ENCODE results near the gene CLEC3B.

- TF ChIP-seq POLR2AphosphoS2 (conservative IDR thresholded peaks at IDR 0.05; ENCODE audit: low read length) (no peak), RCOR1 (IDR thresholded peaks at IDR 0.05; ENCODE audit: low read depth, low read length) (no peak), MAFK (IDR thresholded peaks at IDR 0.05; ENCODE audit: partially characterized antibody) (no peak), CBX8 (IDR thresholded peaks at IDR 0.05) (no peak), POLR2A (IDR thresholded peaks at IDR 0.05; ENCODE audit: low read length) (no peak), CEBPB (IDR thresholded peaks at IDR 0.05) (no peak)
- TF ChIP-seq, protein P1, sequence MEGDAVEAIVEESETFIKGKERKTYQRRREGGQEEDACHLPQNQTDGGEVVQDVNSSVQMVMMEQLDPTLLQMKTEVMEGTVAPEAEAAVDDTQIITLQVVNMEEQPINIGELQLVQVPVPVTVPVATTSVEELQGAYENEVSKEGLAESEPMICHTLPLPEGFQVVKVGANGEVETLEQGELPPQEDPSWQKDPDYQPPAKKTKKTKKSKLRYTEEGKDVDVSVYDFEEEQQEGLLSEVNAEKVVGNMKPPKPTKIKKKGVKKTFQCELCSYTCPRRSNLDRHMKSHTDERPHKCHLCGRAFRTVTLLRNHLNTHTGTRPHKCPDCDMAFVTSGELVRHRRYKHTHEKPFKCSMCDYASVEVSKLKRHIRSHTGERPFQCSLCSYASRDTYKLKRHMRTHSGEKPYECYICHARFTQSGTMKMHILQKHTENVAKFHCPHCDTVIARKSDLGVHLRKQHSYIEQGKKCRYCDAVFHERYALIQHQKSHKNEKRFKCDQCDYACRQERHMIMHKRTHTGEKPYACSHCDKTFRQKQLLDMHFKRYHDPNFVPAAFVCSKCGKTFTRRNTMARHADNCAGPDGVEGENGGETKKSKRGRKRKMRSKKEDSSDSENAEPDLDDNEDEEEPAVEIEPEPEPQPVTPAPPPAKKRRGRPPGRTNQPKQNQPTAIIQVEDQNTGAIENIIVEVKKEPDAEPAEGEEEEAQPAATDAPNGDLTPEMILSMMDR (IDR thresholded peaks at IDR 0.05), result no peak
Observed at GRCh38 chr3:44981220-44981619, 44.9 kb upstream of the CLEC3B start.
